ENCODE measurements around the gene SHISA7.

Gene SHISA7

GRCh38 chr19:55443045-55443823 lies at the start of gene SHISA7:
SHISA7 (minus strand) TSS chr19:55443300; CDS start chr19:55442863, 437 bp downstream.
- no peaks in the 10 kb centered on the region for H3K4me1 ChIP-seq (ENCODE audit: insufficient read depth, low read length)
- no peaks in the 10 kb centered on the region for H3K36me3 ChIP-seq (ENCODE audit: insufficient read depth, low read length)
- no peaks in the 10 kb centered on the region for H3K9me3 ChIP-seq (ENCODE audit: control insufficient read depth, insufficient read depth, low read length)
- H3K9ac ChIP-seq (ENCODE audit: low read depth, low read length), result peak within 1 kb of the TSS; percentile 28; the same call in 1 of the 2 replicates

GRCh38 chr19:55492362-55492944 lies 49.4 kb upstream of the SHISA7 start:
- H3K36me3 ChIP-seq (ENCODE audit: insufficient read depth, low read length), result no peaks in the 10 kb centered on the region
- no peaks in the 10 kb centered on the region for H3K9me3 ChIP-seq (ENCODE audit: control insufficient read depth, insufficient read depth, low read length)
- H3K4me1 ChIP-seq (ENCODE audit: insufficient read depth, low read length), result peaks cover 22% of the 10 kb centered on the region
- no peak overlapping the region for H3K9ac ChIP-seq (ENCODE audit: low read depth, low read length)

GRCh38 chr19:55491546-55492360 lies 48.7 kb upstream of the SHISA7 start:
- no peak overlapping the region for H3K9ac ChIP-seq (ENCODE audit: low read depth, low read length)
- H3K4me1 ChIP-seq (ENCODE audit: insufficient read depth, low read length), result peaks cover 23% of the 10 kb centered on the region; the same call in 1 of the 2 replicates
- H3K36me3 ChIP-seq (ENCODE audit: insufficient read depth, low read length), result no peaks in the 10 kb centered on the region
- H3K9me3 ChIP-seq (ENCODE audit: control insufficient read depth, insufficient read depth, low read length), result no peaks in the 10 kb centered on the region

GRCh38 chr19:55490478-55491432 lies 47.7 kb upstream of the SHISA7 start:
- no peaks in the 10 kb centered on the region for H3K9me3 ChIP-seq (ENCODE audit: control insufficient read depth, insufficient read depth, low read length)
- H3K36me3 ChIP-seq (ENCODE audit: insufficient read depth, low read length), result no peaks in the 10 kb centered on the region
- peaks cover 18% of the 10 kb centered on the region; the same call in 1 of the 2 replicates for H3K4me1 ChIP-seq (ENCODE audit: insufficient read depth, low read length)
- no peak overlapping the region for H3K9ac ChIP-seq (ENCODE audit: low read depth, low read length)

GRCh38 chr19:55489711-55490477 lies 46.8 kb upstream of the SHISA7 start:
- H3K36me3 ChIP-seq (ENCODE audit: insufficient read depth, low read length), result no peaks in the 10 kb centered on the region
- H3K9me3 ChIP-seq (ENCODE audit: control insufficient read depth, insufficient read depth, low read length), result no peaks in the 10 kb centered on the region
- H3K4me1 ChIP-seq (ENCODE audit: insufficient read depth, low read length), result peaks cover 14% of the 10 kb centered on the region; the same call in 1 of the 2 replicates
- no peak overlapping the region; the same call in 1 of the 2 replicates for H3K9ac ChIP-seq (ENCODE audit: low read depth, low read length)

- H3K36me3 ChIP-seq (ENCODE audit: insufficient read depth, low read length), result no peaks in the 10 kb centered on the region
- no peaks in the 10 kb centered on the region for H3K9me3 ChIP-seq (ENCODE audit: control insufficient read depth, insufficient read depth, low read length)
- H3K9ac ChIP-seq (ENCODE audit: low read depth, low read length), result no peak overlapping the region; the same call in 1 of the 2 replicates
- H3K4me1 ChIP-seq (ENCODE audit: insufficient read depth, low read length), result peaks cover 17% of the 10 kb centered on the region; the same call in 1 of the 2 replicates
Measured at GRCh38 chr19:55488986-55489710, 46.0 kb upstream of the SHISA7 start.

GRCh38 chr19:55487924-55488687 lies 45.0 kb upstream of the SHISA7 start, which contains the start of gene SSC5D:
SSC5D (plus strand) TSS chr19:55488436; CDS start chr19:55488590, 154 bp downstream.
- Histone ChIP-seq H3K9ac (ENCODE audit: low read depth, low read length) (peak within 1 kb of the TSS; percentile 35), H3K9me3 (ENCODE audit: control insufficient read depth, insufficient read depth, low read length) (no peaks in the 10 kb centered on the region), H3K4me1 (ENCODE audit: insufficient read depth, low read length) (peaks cover 18% of the 10 kb centered on the region; the same call in 1 of the 2 replicates), H3K36me3 (ENCODE audit: insufficient read depth, low read length) (no peaks in the 10 kb centered on the region)

- no peaks in the 10 kb centered on the region for H3K36me3 ChIP-seq (ENCODE audit: insufficient read depth, low read length)
- peak overlapping the region; percentile 22 for H3K9ac ChIP-seq (ENCODE audit: low read depth, low read length)
- H3K4me1 ChIP-seq (ENCODE audit: insufficient read depth, low read length), result peaks cover 18% of the 10 kb centered on the region; the same call in 1 of the 2 replicates
- H3K9me3 ChIP-seq (ENCODE audit: control insufficient read depth, insufficient read depth, low read length), result no peaks in the 10 kb centered on the region
Measured at GRCh38 chr19:55486971-55487923, 44.1 kb upstream of the SHISA7 start.

- no peak overlapping the region; the same call in 1 of the 2 replicates for H3K9ac ChIP-seq (ENCODE audit: low read depth, low read length)
- no peaks in the 10 kb centered on the region for H3K9me3 ChIP-seq (ENCODE audit: control insufficient read depth, insufficient read depth, low read length)
- H3K4me1 ChIP-seq (ENCODE audit: insufficient read depth, low read length), result peaks cover 18% of the 10 kb centered on the region; the same call in 1 of the 2 replicates
- no peaks in the 10 kb centered on the region for H3K36me3 ChIP-seq (ENCODE audit: insufficient read depth, low read length)
Measured at GRCh38 chr19:55486043-55486970, 43.2 kb upstream of the SHISA7 start.

- no peaks in the 10 kb centered on the region for H3K9me3 ChIP-seq (ENCODE audit: control insufficient read depth, insufficient read depth, low read length)
- peak overlapping the region; percentile 83 for H3K9ac ChIP-seq (ENCODE audit: low read depth, low read length)
- H3K4me1 ChIP-seq (ENCODE audit: insufficient read depth, low read length), result peaks cover 18% of the 10 kb centered on the region; the same call in 1 of the 2 replicates
- no peaks in the 10 kb centered on the region for H3K36me3 ChIP-seq (ENCODE audit: insufficient read depth, low read length)
Measured at GRCh38 chr19:55485439-55486011, 42.4 kb upstream of the SHISA7 start.
